WTC11 (cell line): Measurements from ENCODE around the gene CBX5. TPM values are rescaled to one million over a fixed set of nuclear protein-coding genes. Genes with fewer than 3 reads are reported as not detected.

Source experiments
- ATAC-seq: fragments of 200-7000 bp; cut with Tn5 transposase; 2 replicates; pipeline ENCODE4 v1.10.0; 2021; ENCODE audit warnings: mild to moderate bottlenecking, moderate library complexity
- CTCF ChIA-PET: fragments of 300-600 bp; sonication (Branson Sonifier 250); formaldehyde crosslinking; loops from one replicate; lab custom pipeline; 2021; ENCODE audit warnings: antibody characterized with exemption; lab: Charles Lee
- POLR2A ChIA-PET: fragments of 350-600 bp; sonication (Branson Sonifier 250); formaldehyde crosslinking; loops from one replicate; lab custom pipeline; 2021; ENCODE audit warnings: antibody characterized with exemption; lab: Charles Lee
- DNase-seq: peaks from one replicate; pipeline ENCODE4 v3.0.0; 2021; ENCODE audit warnings: low spot score
- H3K27ac Mint-ChIP-seq: 2 replicates; pipeline ENCODE4 v1.8.0; 2021; ENCODE audit warnings: mixed read lengths
- H3K27me3 Mint-ChIP-seq: 2 replicates; pipeline ENCODE4 v1.8.0; 2021; ENCODE audit warnings: low read depth, mild to moderate bottlenecking, moderate library complexity, mixed read lengths
- H3K36me3 Mint-ChIP-seq: 2 replicates; pipeline ENCODE4 v1.8.0; 2021; ENCODE audit warnings: mixed read lengths
- H3K4me1 Mint-ChIP-seq: 2 replicates; pipeline ENCODE4 v1.8.0; 2022; ENCODE audit warnings: mixed read lengths
- H3K4me3 Mint-ChIP-seq: 2 replicates; pipeline ENCODE4 v1.8.0; 2021; ENCODE audit warnings: mild to moderate bottlenecking, moderate library complexity, mixed read lengths
- H3K9me3 Mint-ChIP-seq: 2 replicates; pipeline ENCODE4 v1.8.0; 2021; ENCODE audit warnings: mixed read lengths
- FOXK1 ChIP-seq: sonication (generic); formaldehyde crosslinking; IDR thresholded peaks from 2 replicates; pipeline ENCODE4 v1.8.0; 2022; ENCODE audit warnings: mild to moderate bottlenecking, moderate library complexity, missing genetic modification reagents
- GTF2I ChIP-seq: fragments of 250-450 bp; sonication (Bioruptor Pico); conservative IDR thresholded peaks from 2 replicates; pipeline ENCODE4 v1.4.0; 2021; ENCODE audit warnings: mild to moderate bottlenecking
- JUN ChIP-seq: sonication (generic); formaldehyde crosslinking; IDR thresholded peaks from 2 replicates; pipeline ENCODE4 v1.8.0; 2023; ENCODE audit warnings: mild to moderate bottlenecking, missing genetic modification reagents
- KAT7 ChIP-seq: sonication (generic); formaldehyde crosslinking; IDR thresholded peaks from 2 replicates; pipeline ENCODE4 v1.8.1; 2023; ENCODE audit warnings: missing genetic modification reagents, mild to moderate bottlenecking, borderline replicate concordance
- MXD4 ChIP-seq: fragments of 250-450 bp; sonication (Bioruptor Pico); IDR thresholded peaks from 2 replicates; pipeline ENCODE4 v1.8.0; 2021; ENCODE audit warnings: mild to moderate bottlenecking, moderate library complexity, borderline replicate concordance
- NFATC4 ChIP-seq: fragments of 250-450 bp; sonication (Bioruptor Pico); IDR thresholded peaks from 2 replicates; pipeline ENCODE4 v1.9.0; 2021; ENCODE audit warnings: mild to moderate bottlenecking
- NR1H2 ChIP-seq: sonication (generic); formaldehyde crosslinking; IDR thresholded peaks from 2 replicates; pipeline ENCODE4 v1.9.0; 2021; ENCODE audit warnings: mild to moderate bottlenecking, moderate library complexity, missing genetic modification reagents
- SMAD4 ChIP-seq: sonication (generic); formaldehyde crosslinking; IDR thresholded peaks from 2 replicates; pipeline ENCODE4 v1.8.0; 2022; ENCODE audit warnings: mild to moderate bottlenecking, missing genetic modification reagents
- SP1 ChIP-seq: sonication (generic); formaldehyde crosslinking; conservative IDR thresholded peaks from 2 replicates; pipeline ENCODE4 v1.8.1; 2022; ENCODE audit warnings: missing genetic modification reagents
- TEAD1 ChIP-seq: sonication (generic); formaldehyde crosslinking; IDR thresholded peaks from 2 replicates; pipeline ENCODE4 v1.8.0; 2022; ENCODE audit warnings: mild to moderate bottlenecking, missing genetic modification reagents
- TP53 ChIP-seq: sonication (generic); formaldehyde crosslinking; IDR thresholded peaks from 2 replicates; pipeline ENCODE4 v1.8.1; 2023; ENCODE audit warnings: mild to moderate bottlenecking, missing genetic modification reagents
- ZBTB21 ChIP-seq: sonication (generic); formaldehyde crosslinking; IDR thresholded peaks from 2 replicates; pipeline ENCODE4 v1.8.1; 2023; ENCODE audit warnings: mild to moderate bottlenecking, missing genetic modification reagents, borderline replicate concordance
- ZNF219 ChIP-seq: sonication (generic); formaldehyde crosslinking; IDR thresholded peaks from 2 replicates; pipeline ENCODE4 v1.8.0; 2023; ENCODE audit warnings: missing genetic modification reagents, mild to moderate bottlenecking, borderline replicate concordance
- ZNF396 ChIP-seq: fragments of 250-450 bp; sonication (Bioruptor Pico); IDR thresholded peaks from 2 replicates; pipeline ENCODE4 v1.8.0; 2021; ENCODE audit warnings: mild to moderate bottlenecking, moderate library complexity, borderline replicate concordance
- ZNF423 ChIP-seq: fragments of 250-450 bp; sonication (Bioruptor Pico); IDR thresholded peaks from 2 replicates; pipeline ENCODE4 v2.1.2; 2022; ENCODE audit warnings: mild to moderate bottlenecking, moderate library complexity
- total RNA-seq: library from RNA; stranded (reverse); gene quantifications from 3 replicates; pipeline ENCODE4 v1.2.3, GENCODE V29; 2021
- TF ChIP-seq, protein P1 (sequence below): sonication (generic); formaldehyde crosslinking; IDR thresholded peaks from 2 replicates; pipeline ENCODE4 v1.8.0; 2023; ENCODE audit warnings: missing genetic modification reagents, mild to moderate bottlenecking, borderline replicate concordance
- TF ChIP-seq, protein P2 (sequence below): fragments of 250-450 bp; sonication (Bioruptor Pico); IDR thresholded peaks from 2 replicates; pipeline ENCODE4 v1.9.0; 2021; ENCODE audit warnings: moderate library complexity, mild to moderate bottlenecking, inconsistent platforms, borderline replicate concordance
- TF ChIP-seq, protein P3 (sequence below): sonication (generic); formaldehyde crosslinking; IDR thresholded peaks from 2 replicates; pipeline ENCODE4 v1.8.1; 2022; ENCODE audit warnings: low read depth, missing genetic modification reagents, borderline replicate concordance
- TF ChIP-seq, protein P4 (sequence below): sonication (generic); formaldehyde crosslinking; IDR thresholded peaks from 2 replicates; pipeline ENCODE4 v1.8.1; 2022; ENCODE audit warnings: low read depth, mild to moderate bottlenecking, moderate library complexity, missing genetic modification reagents, borderline replicate concordance
- TF ChIP-seq, protein P5 (sequence below): fragments of 200-600 bp; IDR thresholded peaks from 2 replicates; pipeline ENCODE4 v1.8.0; 2022; ENCODE audit warnings: antibody characterized with exemption
- TF ChIP-seq, protein P6 (sequence below): sonication (generic); formaldehyde crosslinking; IDR thresholded peaks from 2 replicates; pipeline ENCODE4 v1.8.0; 2022; ENCODE audit warnings: mild to moderate bottlenecking, missing genetic modification reagents

Gene CBX5
- total RNA-seq, 1 experiment from 2014 or later, result 182 TPM

DNA sequence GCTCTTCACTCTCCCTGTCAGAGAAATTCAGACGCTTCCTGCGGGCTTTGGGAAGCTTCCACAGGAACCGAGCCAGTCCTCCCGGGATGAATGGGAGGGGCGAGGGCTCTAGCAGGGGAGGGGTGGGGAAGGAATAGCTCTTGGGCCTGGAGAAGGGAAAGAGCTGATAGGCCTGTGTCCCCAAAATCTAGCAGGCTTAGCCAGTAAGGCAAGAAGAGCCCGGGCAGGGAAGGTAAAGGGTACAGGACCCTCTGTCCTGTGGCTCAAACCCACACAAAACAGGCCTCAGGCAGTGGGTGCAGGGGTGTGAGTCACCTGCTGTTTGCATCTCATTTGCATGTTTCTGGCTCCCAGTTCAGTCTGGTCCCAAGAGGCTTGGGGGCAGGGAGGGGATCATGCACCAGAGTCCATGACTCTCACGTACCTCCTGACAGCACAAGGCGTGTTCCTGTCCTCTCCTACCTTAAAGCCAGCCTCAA is 82.5 kb downstream of the CBX5 start (continued):
- TF ChIP-seq FOXK1 (CRISPR knock-in tag) (no peak), GTF2I (no peak), ZBTB21 (CRISPR knock-in tag) (no peak), TP53 (CRISPR knock-in tag) (no peak)
- TF ChIP-seq, protein P1, sequence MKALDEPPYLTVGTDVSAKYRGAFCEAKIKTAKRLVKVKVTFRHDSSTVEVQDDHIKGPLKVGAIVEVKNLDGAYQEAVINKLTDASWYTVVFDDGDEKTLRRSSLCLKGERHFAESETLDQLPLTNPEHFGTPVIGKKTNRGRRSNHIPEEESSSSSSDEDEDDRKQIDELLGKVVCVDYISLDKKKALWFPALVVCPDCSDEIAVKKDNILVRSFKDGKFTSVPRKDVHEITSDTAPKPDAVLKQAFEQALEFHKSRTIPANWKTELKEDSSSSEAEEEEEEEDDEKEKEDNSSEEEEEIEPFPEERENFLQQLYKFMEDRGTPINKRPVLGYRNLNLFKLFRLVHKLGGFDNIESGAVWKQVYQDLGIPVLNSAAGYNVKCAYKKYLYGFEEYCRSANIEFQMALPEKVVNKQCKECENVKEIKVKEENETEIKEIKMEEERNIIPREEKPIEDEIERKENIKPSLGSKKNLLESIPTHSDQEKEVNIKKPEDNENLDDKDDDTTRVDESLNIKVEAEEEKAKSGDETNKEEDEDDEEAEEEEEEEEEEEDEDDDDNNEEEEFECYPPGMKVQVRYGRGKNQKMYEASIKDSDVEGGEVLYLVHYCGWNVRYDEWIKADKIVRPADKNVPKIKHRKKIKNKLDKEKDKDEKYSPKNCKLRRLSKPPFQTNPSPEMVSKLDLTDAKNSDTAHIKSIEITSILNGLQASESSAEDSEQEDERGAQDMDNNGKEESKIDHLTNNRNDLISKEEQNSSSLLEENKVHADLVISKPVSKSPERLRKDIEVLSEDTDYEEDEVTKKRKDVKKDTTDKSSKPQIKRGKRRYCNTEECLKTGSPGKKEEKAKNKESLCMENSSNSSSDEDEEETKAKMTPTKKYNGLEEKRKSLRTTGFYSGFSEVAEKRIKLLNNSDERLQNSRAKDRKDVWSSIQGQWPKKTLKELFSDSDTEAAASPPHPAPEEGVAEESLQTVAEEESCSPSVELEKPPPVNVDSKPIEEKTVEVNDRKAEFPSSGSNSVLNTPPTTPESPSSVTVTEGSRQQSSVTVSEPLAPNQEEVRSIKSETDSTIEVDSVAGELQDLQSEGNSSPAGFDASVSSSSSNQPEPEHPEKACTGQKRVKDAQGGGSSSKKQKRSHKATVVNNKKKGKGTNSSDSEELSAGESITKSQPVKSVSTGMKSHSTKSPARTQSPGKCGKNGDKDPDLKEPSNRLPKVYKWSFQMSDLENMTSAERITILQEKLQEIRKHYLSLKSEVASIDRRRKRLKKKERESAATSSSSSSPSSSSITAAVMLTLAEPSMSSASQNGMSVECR (CRISPR knock-in tag), result no peak
- TF ChIP-seq, protein P2, sequence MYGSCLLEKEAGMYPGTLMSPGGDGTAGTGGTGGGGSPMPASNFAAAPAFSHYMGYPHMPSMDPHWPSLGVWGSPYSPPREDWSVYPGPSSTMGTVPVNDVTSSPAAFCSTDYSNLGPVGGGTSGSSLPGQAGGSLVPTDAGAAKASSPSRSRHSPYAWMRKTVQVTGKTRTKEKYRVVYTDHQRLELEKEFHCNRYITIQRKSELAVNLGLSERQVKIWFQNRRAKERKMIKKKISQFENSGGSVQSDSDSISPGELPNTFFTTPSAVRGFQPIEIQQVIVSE, result no peak
- TF ChIP-seq, all 79 proteins: peak for 0

DNA sequence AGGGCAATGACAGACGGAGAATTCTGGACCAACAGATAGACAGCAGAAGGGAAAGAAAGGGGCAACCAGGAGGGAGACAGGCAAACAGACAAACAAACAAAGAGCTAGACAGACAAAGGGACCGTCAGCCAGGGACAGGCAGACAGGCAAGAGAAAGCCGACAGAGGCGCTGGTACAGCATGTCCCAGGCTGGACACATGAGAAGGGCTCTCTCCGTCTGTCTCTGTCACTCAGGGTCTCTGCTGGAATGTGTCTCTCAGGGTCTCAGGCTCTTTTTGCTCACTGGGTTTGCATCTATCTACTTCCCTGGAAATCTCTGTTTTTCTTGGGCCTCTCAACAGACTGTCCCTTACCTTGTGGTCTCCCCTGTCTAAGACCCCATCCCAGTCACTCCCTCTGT is 82.9 kb downstream of the CBX5 start:
- Mint-ChIP-seq H3K9me3 (no peaks in the 10 kb centered on the region), H3K4me1 (peaks cover 22% of the 10 kb centered on the region), H3K36me3 (no peaks in the 10 kb centered on the region), H3K27ac (no peak overlapping the region), H3K4me3 (no peak overlapping the region), H3K27me3 (peaks cover 98% of the 10 kb centered on the region)
- DNase-seq (no peak), ATAC-seq (no peak)
- TF ChIP-seq NR1H2 (no peak), SMAD4 (CRISPR knock-in tag) (no peak), TEAD1 (CRISPR knock-in tag) (no peak)
- POLR2A ChIA-PET, result interaction anchor here (1.3 kb wide), 1 partner anchor 165 kb away, joined by 4 read pairs; the partner anchor contains the start of gene HOXC5
- CTCF ChIA-PET, result interaction anchor here (0.6 to 7.2 kb wide), 10 partner anchors 11 to 191 kb away, joined by 3 to 149 read pairs (median 4); partner anchors contain the start of genes HOXC5, HOXC6 and HOXC8

DNA sequence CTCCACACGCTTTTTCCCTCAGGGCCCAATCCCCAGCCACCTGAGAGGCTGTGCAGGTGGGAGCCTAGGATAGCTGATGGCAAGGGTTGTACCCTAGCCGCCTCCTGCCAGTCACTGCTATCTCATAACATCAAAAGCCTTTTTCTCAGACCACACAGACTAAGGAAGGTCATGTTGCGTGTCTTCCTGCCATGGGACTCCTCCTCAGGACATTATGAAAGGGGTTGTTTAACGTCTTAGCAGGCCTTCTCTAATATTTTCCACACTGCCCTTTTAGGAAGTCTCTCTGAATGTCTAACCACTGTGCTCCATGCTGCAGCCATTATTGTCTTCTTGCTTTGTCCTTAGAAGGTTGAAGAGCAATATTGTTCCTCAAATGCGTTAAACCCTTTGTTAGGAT is 83.5 kb downstream of the CBX5 start:
- POLR2A ChIA-PET, result interaction anchor here (1.3 kb wide), 1 partner anchor 164 kb away, joined by 4 read pairs; the partner anchor contains the start of gene HOXC5
- ATAC-seq, result no peak
- Mint-ChIP-seq H3K27ac (no peak overlapping the region), H3K4me1 (peaks cover 22% of the 10 kb centered on the region), H3K9me3 (no peaks in the 10 kb centered on the region), H3K27me3 (peaks cover 98% of the 10 kb centered on the region), H3K36me3 (no peaks in the 10 kb centered on the region), H3K4me3 (no peak overlapping the region)
- CTCF ChIA-PET, result interaction anchor here (0.6 to 7.2 kb wide), 6 partner anchors 12 to 191 kb away, joined by 3 to 149 read pairs (median 10); partner anchors contain the start of genes HOXC5 and HOXC6
- no peak for TF ChIP-seq NFATC4 (CRISPR knock-in tag)
- TF ChIP-seq, protein P3, sequence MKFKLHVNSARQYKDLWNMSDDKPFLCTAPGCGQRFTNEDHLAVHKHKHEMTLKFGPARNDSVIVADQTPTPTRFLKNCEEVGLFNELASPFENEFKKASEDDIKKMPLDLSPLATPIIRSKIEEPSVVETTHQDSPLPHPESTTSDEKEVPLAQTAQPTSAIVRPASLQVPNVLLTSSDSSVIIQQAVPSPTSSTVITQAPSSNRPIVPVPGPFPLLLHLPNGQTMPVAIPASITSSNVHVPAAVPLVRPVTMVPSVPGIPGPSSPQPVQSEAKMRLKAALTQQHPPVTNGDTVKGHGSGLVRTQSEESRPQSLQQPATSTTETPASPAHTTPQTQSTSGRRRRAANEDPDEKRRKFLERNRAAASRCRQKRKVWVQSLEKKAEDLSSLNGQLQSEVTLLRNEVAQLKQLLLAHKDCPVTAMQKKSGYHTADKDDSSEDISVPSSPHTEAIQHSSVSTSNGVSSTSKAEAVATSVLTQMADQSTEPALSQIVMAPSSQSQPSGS, result no peak
- no peak for DNase-seq

DNA sequence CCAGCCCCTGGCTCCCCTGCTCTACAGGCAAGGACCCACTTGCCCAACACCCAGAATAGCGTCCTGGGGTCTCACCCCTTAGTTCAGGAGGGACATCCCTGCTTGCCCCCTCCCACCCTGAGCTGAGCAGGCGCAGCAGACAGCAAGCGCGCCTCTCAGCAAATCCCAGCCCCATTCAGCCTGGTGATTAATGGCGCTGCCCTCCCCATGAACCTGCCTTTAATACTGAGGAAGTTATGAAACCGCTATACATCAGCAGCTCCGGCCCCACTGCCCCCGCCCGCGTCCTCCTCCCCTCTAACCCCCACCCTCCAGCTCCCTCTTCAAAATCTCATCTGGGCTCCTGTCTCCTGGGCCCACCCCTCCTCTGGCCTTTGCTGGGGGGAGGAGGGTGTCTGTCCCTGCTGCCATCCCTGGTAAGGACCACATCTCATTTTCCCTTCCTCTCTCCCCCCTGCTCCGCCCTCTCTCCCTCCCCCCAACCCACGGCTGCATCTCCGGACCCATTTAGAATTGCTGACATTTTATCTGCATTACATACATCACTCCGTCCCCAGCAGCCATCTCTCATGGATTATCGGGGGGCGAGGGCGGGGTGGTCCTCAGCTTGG is 84.1 kb downstream of the CBX5 start:
- Mint-ChIP-seq H3K27me3 (peaks cover 98% of the 10 kb centered on the region), H3K9me3 (no peaks in the 10 kb centered on the region), H3K36me3 (no peaks in the 10 kb centered on the region), H3K4me3 (no peak overlapping the region), H3K27ac (no peak overlapping the region), H3K4me1 (peaks cover 24% of the 10 kb centered on the region)
- ATAC-seq, result no peak
- POLR2A ChIA-PET, result no interaction called here
- CTCF ChIA-PET, result interaction anchor here (0.6 to 5.7 kb wide), 7 partner anchors 12 to 190 kb away, joined by 3 to 83 read pairs (median 5); partner anchors contain the start of gene HOXC5
- no peak for DNase-seq
- no peak for TF ChIP-seq JUN (CRISPR knock-in tag)
- TF ChIP-seq ZNF396 (CRISPR knock-in tag), result no peak
- TF ChIP-seq KAT7 (CRISPR knock-in tag), result no peak
- TF ChIP-seq, protein P4, sequence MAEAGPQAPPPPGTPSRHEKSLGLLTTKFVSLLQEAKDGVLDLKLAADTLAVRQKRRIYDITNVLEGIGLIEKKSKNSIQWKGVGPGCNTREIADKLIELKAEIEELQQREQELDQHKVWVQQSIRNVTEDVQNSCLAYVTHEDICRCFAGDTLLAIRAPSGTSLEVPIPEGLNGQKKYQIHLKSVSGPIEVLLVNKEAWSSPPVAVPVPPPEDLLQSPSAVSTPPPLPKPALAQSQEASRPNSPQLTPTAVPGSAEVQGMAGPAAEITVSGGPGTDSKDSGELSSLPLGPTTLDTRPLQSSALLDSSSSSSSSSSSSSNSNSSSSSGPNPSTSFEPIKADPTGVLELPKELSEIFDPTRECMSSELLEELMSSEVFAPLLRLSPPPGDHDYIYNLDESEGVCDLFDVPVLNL, result no peak
- no peak for TF ChIP-seq SP1
- TF ChIP-seq, protein P5, sequence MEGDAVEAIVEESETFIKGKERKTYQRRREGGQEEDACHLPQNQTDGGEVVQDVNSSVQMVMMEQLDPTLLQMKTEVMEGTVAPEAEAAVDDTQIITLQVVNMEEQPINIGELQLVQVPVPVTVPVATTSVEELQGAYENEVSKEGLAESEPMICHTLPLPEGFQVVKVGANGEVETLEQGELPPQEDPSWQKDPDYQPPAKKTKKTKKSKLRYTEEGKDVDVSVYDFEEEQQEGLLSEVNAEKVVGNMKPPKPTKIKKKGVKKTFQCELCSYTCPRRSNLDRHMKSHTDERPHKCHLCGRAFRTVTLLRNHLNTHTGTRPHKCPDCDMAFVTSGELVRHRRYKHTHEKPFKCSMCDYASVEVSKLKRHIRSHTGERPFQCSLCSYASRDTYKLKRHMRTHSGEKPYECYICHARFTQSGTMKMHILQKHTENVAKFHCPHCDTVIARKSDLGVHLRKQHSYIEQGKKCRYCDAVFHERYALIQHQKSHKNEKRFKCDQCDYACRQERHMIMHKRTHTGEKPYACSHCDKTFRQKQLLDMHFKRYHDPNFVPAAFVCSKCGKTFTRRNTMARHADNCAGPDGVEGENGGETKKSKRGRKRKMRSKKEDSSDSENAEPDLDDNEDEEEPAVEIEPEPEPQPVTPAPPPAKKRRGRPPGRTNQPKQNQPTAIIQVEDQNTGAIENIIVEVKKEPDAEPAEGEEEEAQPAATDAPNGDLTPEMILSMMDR, result no peak
- no peak for TF ChIP-seq ZNF423
- TF ChIP-seq GTF2I, result no peak
- TF ChIP-seq MXD4 (CRISPR knock-in tag), result no peak
- TF ChIP-seq, protein P6, sequence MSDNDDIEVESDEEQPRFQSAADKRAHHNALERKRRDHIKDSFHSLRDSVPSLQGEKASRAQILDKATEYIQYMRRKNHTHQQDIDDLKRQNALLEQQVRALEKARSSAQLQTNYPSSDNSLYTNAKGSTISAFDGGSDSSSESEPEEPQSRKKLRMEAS (CRISPR knock-in tag), result no peak
- TF ChIP-seq ZNF219 (CRISPR knock-in tag), result no peak
